Fibroblast of the aortic adventitia (primary cell): ENCODE measurements around the gene FBXW8. TPM values are rescaled to one million over a fixed set of nuclear protein-coding genes. Genes with fewer than 3 reads are reported as not detected.

Source experiments
- DNase-seq: peaks from one replicate; pipeline ENCODE4 v3.0.0-alpha.2; 2010; ENCODE audit warnings: low read depth
- H3K4me3 ChIP-seq: 2 replicates; pipeline ENCODE4 v1.5.1; 2011; ENCODE audit warnings: low read depth, mild to moderate bottlenecking, control low read depth, low read length, moderate library complexity
- total RNA-seq: library from RNA; depleted of rRNA; stranded (reverse); fragments of >200 nt; gene quantifications from 2 replicates; pipeline ENCODE4 v1.2.3, GENCODE V29; 2012; ENCODE audit warnings: low replicate concordance
- TF ChIP-seq, protein P1 (sequence below): IDR thresholded peaks from 2 replicates; pipeline ENCODE4 v1.5.1; 2011; ENCODE audit warnings: mild to moderate bottlenecking, low read length, control low read depth, inconsistent platforms; ENCODE audit not compliant: insufficient read depth

FBXW8 gene
- total RNA-seq, 1 donor = 11.2 TPM

DNA sequence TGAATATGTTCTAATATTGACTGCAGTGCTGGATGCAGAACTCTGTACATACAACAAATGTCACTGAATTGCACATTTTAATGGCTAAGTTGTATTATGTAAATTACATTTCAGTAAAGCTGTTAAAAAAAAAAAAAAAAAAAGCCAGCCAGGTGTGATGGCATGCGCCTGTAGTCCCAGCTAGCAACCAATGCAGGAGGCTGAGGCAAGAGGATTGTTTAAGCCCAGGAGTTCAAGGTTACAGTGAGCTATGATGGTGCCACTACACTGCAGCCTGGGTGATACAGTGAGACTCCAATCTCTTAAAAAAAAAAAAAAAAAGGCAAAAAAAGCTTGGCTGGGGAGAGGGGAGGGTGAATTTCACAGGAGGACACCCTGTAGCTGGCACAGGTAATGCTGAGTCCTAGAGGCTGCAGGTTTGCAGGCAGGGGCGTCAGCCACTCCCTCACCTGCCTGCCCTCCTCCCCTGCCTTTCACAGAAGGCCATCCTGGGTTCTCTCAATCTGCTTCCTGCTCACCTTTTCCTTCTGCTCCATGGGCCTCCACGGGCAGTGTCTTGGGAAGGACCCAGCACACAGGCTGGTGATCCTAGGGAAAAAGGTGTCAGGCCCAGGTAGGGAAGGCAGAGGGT lies 147.8 kb downstream of the FBXW8 start:
- TF ChIP-seq, protein P1, sequence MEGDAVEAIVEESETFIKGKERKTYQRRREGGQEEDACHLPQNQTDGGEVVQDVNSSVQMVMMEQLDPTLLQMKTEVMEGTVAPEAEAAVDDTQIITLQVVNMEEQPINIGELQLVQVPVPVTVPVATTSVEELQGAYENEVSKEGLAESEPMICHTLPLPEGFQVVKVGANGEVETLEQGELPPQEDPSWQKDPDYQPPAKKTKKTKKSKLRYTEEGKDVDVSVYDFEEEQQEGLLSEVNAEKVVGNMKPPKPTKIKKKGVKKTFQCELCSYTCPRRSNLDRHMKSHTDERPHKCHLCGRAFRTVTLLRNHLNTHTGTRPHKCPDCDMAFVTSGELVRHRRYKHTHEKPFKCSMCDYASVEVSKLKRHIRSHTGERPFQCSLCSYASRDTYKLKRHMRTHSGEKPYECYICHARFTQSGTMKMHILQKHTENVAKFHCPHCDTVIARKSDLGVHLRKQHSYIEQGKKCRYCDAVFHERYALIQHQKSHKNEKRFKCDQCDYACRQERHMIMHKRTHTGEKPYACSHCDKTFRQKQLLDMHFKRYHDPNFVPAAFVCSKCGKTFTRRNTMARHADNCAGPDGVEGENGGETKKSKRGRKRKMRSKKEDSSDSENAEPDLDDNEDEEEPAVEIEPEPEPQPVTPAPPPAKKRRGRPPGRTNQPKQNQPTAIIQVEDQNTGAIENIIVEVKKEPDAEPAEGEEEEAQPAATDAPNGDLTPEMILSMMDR = no peak
- H3K4me3 ChIP-seq = no peak overlapping the region
- no peak for DNase-seq

DNA sequence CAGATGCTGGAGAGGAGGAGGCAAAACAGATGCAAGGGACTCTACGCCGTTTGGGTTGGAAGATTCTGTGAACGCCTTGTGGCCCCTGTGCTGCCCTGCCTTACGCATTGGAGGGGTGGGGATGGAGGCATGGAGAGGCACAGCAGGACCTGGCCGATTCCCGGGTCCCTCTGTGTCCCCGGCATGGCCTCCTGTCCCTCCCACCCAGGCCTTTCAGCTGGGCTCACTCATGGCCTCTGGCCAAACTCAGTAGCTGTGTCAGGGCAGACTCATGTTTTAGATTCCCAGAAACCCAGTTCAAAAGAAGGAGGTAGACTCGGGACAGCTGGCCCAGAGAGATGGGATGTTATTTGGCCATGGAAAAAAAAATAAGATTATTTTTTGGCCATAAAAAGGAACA lies 148.4 kb downstream of the FBXW8 start:
- DNase-seq = no peak
- TF ChIP-seq, protein P1 = no peak
- no peak overlapping the region for H3K4me3 ChIP-seq

DNA sequence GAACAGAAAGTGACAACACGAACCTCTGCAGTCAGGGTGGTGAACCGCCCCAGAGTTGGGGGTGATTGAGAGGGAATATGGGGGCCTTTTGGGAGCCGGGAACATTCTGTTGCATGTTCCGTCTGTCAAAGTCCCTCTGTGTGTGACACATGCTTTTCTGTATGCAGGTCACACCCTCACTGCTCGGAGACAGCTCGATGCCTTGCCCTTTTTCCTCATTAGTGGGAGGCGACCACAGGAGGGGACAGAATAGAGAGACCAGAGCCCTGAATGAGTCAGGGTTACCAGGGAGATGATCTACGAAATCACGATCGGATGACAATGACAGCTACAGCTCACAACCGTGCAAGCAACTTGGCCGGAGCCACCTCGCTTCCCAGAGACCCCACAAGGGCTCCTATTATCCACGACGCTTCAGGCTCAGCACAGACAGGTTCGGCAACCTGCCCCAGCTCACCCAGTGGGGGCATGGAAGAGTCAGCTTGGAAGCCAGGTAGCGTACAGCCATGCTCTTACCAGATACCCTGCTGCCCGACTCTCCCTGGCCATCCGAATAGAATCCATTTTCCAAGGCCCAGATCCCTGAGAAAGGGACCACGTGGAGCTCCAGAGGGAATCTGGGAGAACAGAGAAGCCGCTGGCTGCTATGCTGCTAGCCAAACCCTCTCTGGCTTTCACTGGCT lies 149.6 kb downstream of the FBXW8 start:
- TF ChIP-seq, protein P1 = no peak
- H3K4me3 ChIP-seq = no peak overlapping the region
- no peak for DNase-seq

DNA sequence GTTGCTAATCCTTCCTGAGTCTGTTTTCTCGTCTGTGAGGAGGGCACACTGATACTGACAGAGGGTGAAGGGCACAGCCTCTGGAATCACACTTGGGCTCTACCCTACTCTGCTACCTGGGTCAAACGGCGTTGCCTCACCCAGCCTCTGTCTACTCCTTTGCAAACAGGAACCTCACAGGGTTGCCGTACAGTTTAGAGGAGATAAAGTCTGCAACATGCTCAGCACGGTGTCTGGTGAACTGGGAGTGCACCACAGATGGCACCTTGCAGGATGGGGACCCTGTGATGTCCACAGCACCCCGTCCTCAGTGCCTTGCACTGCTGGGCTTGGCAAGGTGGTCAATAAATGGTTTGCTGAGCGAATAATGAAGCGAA lies 150.2 kb downstream of the FBXW8 start:
- DNase-seq = no peak
- no peak overlapping the region for H3K4me3 ChIP-seq
- TF ChIP-seq, protein P1 = no peak

DNA sequence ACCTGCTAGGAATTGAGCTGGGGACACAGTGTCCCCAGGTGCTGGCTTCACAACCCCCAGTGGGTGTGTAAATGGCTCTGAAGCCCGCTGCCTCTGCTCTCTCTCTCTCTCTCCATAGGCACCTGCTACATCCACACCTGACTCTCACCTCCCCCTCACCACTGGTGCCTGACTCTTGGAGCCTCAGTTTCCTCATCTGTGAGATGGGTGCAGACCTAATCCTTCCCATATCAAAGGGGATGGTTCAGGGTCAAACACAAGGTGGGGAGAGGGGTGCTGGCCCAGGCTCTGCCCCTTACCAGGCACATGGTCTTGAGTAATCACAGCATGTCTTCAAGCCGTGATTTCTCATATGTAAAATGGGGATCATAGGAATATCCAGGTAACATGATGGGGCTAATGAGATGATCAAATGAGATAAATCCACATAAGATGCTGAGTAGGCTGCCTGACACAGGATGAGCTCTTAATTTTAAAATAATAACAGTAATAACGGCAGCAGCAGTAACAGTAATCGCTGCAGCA lies 150.9 kb downstream of the FBXW8 start:
- DNase-seq = no peak
- H3K4me3 ChIP-seq = no peak overlapping the region
- TF ChIP-seq, protein P1 = no peak

DNA sequence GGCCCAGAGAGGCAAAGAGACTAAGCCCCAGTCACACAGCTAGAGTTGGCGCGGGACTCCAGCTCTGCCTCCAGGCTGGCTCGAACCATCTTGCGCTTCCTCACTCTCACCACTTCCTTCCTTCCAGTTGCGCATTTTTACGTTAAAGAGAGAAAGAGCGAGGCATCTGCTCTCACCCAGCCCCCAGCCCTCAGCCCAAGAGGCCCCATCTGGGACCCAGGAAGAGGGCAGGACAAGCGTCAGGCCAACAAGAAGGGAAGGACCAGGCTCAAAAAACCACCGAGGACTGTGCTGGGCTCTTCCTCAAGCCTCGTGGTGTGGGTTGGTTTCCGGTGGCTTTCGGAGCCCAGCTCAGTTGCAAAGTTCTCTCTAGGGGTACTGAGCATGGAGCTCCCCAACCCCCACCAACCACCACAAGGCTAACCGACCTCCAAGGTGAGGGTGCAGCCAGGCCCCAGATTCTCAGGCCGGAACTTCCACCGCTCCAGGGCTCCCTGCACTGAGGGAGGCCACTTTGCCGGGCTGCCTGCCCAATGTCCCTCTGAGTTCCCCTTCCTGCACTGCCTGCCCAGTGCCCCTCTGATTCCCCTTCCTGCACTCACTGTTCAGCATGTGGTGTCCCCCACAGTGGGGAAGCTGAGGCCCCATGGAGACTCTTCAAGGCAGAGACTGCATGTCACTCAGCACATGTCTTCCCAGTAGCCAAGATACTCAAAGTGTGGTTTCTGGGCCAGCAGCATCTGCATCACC lies 152.6 kb downstream of the FBXW8 start:
- no peak overlapping the region for H3K4me3 ChIP-seq
- no peak for DNase-seq
- TF ChIP-seq, protein P1 = no peak
